ENCODE results near the gene ATG4D. TPM values are rescaled to one million over a fixed set of nuclear protein-coding genes. Genes with fewer than 3 reads are reported as not detected.

Gene ATG4D
- polyA plus RNA-seq, 1 experiment, result 13.0 TPM

- Histone ChIP-seq H3K36me3 (ENCODE audit: control insufficient read depth, insufficient read depth, low read length) (peaks cover 7% of the 10 kb centered on the region), H3K27me3 (ENCODE audit: control insufficient read depth, insufficient read depth, low read length) (no peaks in the 10 kb centered on the region), H3K4me3 (ENCODE audit: low read depth, low read length) (peak overlapping the region; percentile 89)
- POLR2A ChIA-PET, result no interaction called here
- DNase-seq (ENCODE audit: low read depth), result no peak
- CTCF ChIA-PET, result interaction anchor here (1.0 kb wide), 1 partner anchor 9 kb away, joined by 3 read pairs; no protein-coding TSS in a partner anchor
- TF ChIP-seq, protein P1, sequence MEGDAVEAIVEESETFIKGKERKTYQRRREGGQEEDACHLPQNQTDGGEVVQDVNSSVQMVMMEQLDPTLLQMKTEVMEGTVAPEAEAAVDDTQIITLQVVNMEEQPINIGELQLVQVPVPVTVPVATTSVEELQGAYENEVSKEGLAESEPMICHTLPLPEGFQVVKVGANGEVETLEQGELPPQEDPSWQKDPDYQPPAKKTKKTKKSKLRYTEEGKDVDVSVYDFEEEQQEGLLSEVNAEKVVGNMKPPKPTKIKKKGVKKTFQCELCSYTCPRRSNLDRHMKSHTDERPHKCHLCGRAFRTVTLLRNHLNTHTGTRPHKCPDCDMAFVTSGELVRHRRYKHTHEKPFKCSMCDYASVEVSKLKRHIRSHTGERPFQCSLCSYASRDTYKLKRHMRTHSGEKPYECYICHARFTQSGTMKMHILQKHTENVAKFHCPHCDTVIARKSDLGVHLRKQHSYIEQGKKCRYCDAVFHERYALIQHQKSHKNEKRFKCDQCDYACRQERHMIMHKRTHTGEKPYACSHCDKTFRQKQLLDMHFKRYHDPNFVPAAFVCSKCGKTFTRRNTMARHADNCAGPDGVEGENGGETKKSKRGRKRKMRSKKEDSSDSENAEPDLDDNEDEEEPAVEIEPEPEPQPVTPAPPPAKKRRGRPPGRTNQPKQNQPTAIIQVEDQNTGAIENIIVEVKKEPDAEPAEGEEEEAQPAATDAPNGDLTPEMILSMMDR (IDR thresholded peaks at IDR 0.05; ENCODE audit: insufficient read depth, low read depth, low read length), result no peak
Observed at GRCh38 chr19:10544242-10544752, 593 bp downstream of the ATG4D start.

- peak overlapping the region; percentile 89 for H3K4me3 ChIP-seq (ENCODE audit: low read depth, low read length)
- ChIA-PET POLR2A (no interaction called here), CTCF (interaction anchor here (0.5 to 1.0 kb wide), 2 partner anchors 9 to 59 kb away, joined by 3 read pairs; no protein-coding TSS in a partner anchor)
- H3K27me3 ChIP-seq (ENCODE audit: control insufficient read depth, insufficient read depth, low read length), result no peaks in the 10 kb centered on the region
- no peak for DNase-seq (ENCODE audit: low read depth)
- TF ChIP-seq, protein P1 (IDR thresholded peaks at IDR 0.05; ENCODE audit: insufficient read depth, low read depth, low read length), result no peak
- peaks cover 7% of the 10 kb centered on the region for H3K36me3 ChIP-seq (ENCODE audit: control insufficient read depth, insufficient read depth, low read length)
Observed at GRCh38 chr19:10544753-10545251, 1.1 kb downstream of the ATG4D start.

GRCh38 chr19:10546817-10547216 is 3.1 kb downstream of the ATG4D start:
- ChIA-PET POLR2A (no interaction called here), CTCF (interaction anchor here (1.2 kb wide), 1 partner anchor 41 kb away, joined by 3 read pairs; no protein-coding TSS in a partner anchor)
- Histone ChIP-seq H3K36me3 (ENCODE audit: control insufficient read depth, insufficient read depth, low read length) (peaks cover 10% of the 10 kb centered on the region), H3K4me3 (ENCODE audit: low read depth, low read length) (no peak overlapping the region), H3K27me3 (ENCODE audit: control insufficient read depth, insufficient read depth, low read length) (no peaks in the 10 kb centered on the region)
- TF ChIP-seq, protein P1 (IDR thresholded peaks at IDR 0.05; ENCODE audit: insufficient read depth, low read depth, low read length), result no peak
- no peak for DNase-seq (ENCODE audit: low read depth)

- CTCF ChIA-PET, result interaction anchor here (0.6 to 1.6 kb wide), 2 partner anchors 69 to 564 kb away, joined by 3 to 4 read pairs; no protein-coding TSS in a partner anchor
- POLR2A ChIA-PET, result no interaction called here
Observed at GRCh38 chr19:10548746-10549276, 5.1 kb downstream of the ATG4D start.

GRCh38 chr19:10549733-10550132 is 6.0 kb downstream of the ATG4D start:
- Histone ChIP-seq H3K36me3 (ENCODE audit: control insufficient read depth, insufficient read depth, low read length) (peaks cover 33% of the 10 kb centered on the region), H3K4me3 (ENCODE audit: low read depth, low read length) (no peak overlapping the region), H3K27me3 (ENCODE audit: control insufficient read depth, insufficient read depth, low read length) (no peaks in the 10 kb centered on the region)
- ChIA-PET CTCF (interaction anchor here (2.2 kb wide), 1 partner anchor 66 kb away, joined by 5 read pairs; no protein-coding TSS in a partner anchor), POLR2A (interaction anchor here (0.7 kb wide), 1 partner anchor 14 kb away, joined by 13 read pairs; no protein-coding TSS in a partner anchor)
- TF ChIP-seq, protein P1 (IDR thresholded peaks at IDR 0.05; ENCODE audit: insufficient read depth, low read depth, low read length), result no peak
- no peak for DNase-seq (ENCODE audit: low read depth)

More at GRCh38 chr19:10548746-10549276, 5.1 kb downstream of the ATG4D start:
- DNase-seq (ENCODE audit: low read depth), result no peak
- Histone ChIP-seq H3K4me3 (ENCODE audit: low read depth, low read length) (no peak overlapping the region), H3K36me3 (ENCODE audit: control insufficient read depth, insufficient read depth, low read length) (peaks cover 27% of the 10 kb centered on the region), H3K27me3 (ENCODE audit: control insufficient read depth, insufficient read depth, low read length) (no peaks in the 10 kb centered on the region)
- TF ChIP-seq, protein P1 (IDR thresholded peaks at IDR 0.05; ENCODE audit: insufficient read depth, low read depth, low read length), result no peak

Measured in BJ (cell line).